ENCODE measurements around the gene AMIGO3. TPM values are rescaled to one million over a fixed set of nuclear protein-coding genes. Genes with fewer than 3 reads are reported as not detected.
"Not testable (repeated sequence)": the region's sequence is repeated elsewhere in the genome, so short reads cannot be mapped to it uniquely, and the experiment has no call there.

Gene AMIGO3
- total RNA-seq, 1 experiment from 2014 or later = not detected

DNA sequence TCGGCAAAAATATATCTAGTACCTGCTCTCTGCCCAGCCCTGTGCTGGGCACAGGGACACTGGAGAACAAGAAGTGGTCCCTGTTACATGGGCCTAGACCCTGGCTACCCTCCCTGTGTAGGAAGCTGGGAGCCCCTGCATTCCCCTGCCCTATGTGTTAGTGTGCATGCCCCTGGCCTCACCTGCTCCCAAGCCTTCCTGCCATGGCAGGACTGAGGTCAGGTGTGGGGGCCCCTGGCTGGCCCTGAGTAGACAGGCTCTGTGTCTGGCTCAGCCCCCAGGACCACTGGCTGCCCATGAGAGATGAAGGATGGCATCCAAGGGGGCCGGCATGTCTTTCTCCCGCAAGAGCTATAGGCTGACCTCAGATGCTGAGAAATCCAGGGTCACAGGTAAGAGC lies 28.6 kb downstream of the AMIGO3 start:
- H3K27ac Mint-ChIP-seq (ENCODE audit: unreplicated experiment); POLR2A ChIA-PET: not testable (repeated sequence)

DNA sequence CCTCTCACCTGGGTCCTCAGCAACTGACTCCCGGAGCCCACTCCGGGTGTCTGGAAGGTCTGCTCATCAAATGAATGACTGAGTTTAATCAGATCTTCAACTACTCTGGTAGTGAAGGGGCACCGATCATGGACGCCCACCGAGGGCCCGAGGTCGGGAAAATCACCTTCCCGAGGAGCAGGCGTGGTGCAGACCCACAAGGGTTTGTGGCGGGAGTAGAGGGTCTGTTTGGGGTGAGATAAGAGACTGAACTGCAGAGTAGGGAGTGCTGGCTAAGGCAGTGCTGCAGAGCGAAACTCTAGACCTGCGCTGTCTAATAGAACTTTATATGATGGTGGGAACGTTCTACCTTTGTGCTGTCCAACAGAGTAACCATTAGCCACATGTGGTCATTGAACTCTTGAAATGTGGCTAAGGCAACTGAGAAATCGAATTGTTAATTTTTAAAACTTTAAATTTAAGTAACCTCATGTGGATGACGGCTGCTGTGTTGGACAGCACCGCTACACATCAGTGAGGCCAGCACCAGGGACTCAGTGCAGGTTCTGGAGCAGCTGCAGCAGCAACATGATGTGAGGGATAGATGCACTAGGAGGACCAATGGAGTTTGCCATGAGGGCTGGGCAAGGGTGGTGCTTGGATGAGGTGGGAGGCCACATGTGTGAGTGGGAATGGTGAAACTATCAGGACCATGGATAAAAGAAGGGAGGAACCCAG lies 29.4 kb downstream of the AMIGO3 start:
- Mint-ChIP-seq H3K4me3 (ENCODE audit: unreplicated experiment) (peak overlapping the region; percentile 91), H3K27ac (ENCODE audit: unreplicated experiment) (peak overlapping the region; percentile 91), H3K36me3 (ENCODE audit: insufficient read depth, unreplicated experiment) (peaks cover 35% of the 10 kb centered on the region), H3K4me1 (ENCODE audit: low read depth, unreplicated experiment) (peaks cover 11% of the 10 kb centered on the region)
- H3K36me3 ChIP-seq (ENCODE audit: control insufficient read depth, insufficient read depth, low read length); H3K9me3 Mint-ChIP-seq (ENCODE audit: unreplicated experiment); intact Hi-C loops (cut with micrococcal nuclease; ENCODE audit: unreplicated experiment); DNase-seq; H3K4me1 ChIP-seq; H3K9me3 ChIP-seq; H3K27me3 ChIP-seq (replicated peaks; ENCODE audit: control insufficient read depth, insufficient read depth, low read length); POLR2A ChIA-PET; H3K27me3 Mint-ChIP-seq (ENCODE audit: insufficient read depth, unreplicated experiment); BruUV-seq (replicated peaks): not testable (repeated sequence)
- H3K4me3 ChIP-seq (ENCODE audit: low read depth, low read length) = peak overlapping the region; percentile 96
- CTCF ChIA-PET = interaction anchor here (0.6 kb wide), 1 partner anchor 150 kb away, joined by 3 read pairs; no protein-coding TSS in a partner anchor

More for the DNA sequence above, 28.6 kb downstream of the AMIGO3 start:
- H3K27me3 ChIP-seq (replicated peaks; ENCODE audit: control insufficient read depth, insufficient read depth, low read length); BruUV-seq (replicated peaks); H3K9me3 Mint-ChIP-seq (ENCODE audit: unreplicated experiment); DNase-seq; H3K4me3 ChIP-seq (ENCODE audit: low read depth, low read length); CTCF ChIA-PET; H3K36me3 ChIP-seq (ENCODE audit: control insufficient read depth, insufficient read depth, low read length); H3K4me1 ChIP-seq; intact Hi-C loops (cut with micrococcal nuclease; ENCODE audit: unreplicated experiment); H3K9me3 ChIP-seq; H3K27me3 Mint-ChIP-seq (ENCODE audit: insufficient read depth, unreplicated experiment): not testable (repeated sequence)
- H3K4me1 Mint-ChIP-seq (ENCODE audit: low read depth, unreplicated experiment) = peaks cover 11% of the 10 kb centered on the region
- peaks cover 27% of the 10 kb centered on the region for H3K36me3 Mint-ChIP-seq (ENCODE audit: insufficient read depth, unreplicated experiment)
- peak overlapping the region; percentile 91 for H3K4me3 Mint-ChIP-seq (ENCODE audit: unreplicated experiment)

DNA sequence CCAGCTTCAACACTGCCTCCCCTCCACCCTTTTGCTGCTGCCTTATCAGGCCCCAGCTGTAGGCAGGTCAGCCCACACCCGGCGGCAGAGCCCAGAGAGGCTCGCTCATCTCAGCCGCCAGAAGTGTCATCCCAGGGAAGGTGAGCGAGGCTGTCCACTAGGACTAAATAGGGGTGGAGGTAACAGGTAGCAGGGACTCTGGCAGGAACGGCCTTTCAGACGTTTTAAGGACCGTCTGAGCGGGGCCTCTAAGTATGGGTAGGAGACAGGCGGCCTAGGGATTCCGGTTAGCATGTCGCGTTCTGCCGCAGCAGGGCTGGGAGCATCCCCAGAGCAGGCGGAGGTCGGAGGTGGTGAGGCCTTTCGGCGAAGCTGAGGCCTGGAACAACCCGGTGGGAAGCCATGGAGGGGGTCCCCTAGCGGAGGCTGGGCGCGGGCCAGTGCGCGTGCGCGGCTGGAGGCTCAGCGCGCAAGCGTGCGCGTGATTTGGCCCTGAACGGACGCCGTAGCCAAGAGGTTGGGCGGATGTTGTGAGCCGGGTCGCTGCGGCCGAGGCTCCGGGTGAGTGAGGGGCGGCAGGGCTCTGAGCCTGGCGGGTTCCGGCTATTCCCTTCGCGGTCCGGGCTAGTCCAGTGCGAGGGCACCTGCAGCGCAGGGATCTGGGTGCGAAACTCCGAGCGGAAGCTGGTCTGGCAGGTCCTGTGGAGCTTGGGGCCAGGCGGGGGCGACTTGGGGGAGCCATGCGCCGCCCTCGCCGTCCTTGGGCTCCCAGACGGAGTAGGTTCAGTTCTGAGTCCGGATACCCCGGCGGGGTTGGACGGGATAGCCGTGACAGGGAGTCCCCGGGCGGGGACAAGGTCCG lies 30.2 kb downstream of the AMIGO3 start, which contains the start of the genes MST1 and RNF123:
Gene MST1, minus strand, starts transcription at position 429 of the 862 bp plus-strand sequence. CDS start 783 bp downstream, outside the sequence.
Gene RNF123, plus strand, starts transcription at position 512 of the 862 bp plus-strand sequence. CDS start 1,609 bp downstream, outside the sequence.
- Histone ChIP-seq H3K4me1 (peaks cover 9% of the 10 kb centered on the region; the same call in 1 of the 2 replicates), H3K4me3 (ENCODE audit: low read depth, low read length) (peak within 1 kb of the TSS; percentile 96), H3K27me3 (replicated peaks; ENCODE audit: control insufficient read depth, insufficient read depth, low read length) (no peaks in the 10 kb centered on the region), H3K36me3 (ENCODE audit: control insufficient read depth, insufficient read depth, low read length) (no peaks in the 10 kb centered on the region), H3K9me3 (no peaks in the 10 kb centered on the region)
- CTCF ChIA-PET = interaction anchor here (0.6 kb wide), 1 partner anchor 150 kb away, joined by 3 read pairs; no protein-coding TSS in a partner anchor
- Mint-ChIP-seq H3K4me3 (ENCODE audit: unreplicated experiment) (peak within 1 kb of the TSS; percentile 91), H3K36me3 (ENCODE audit: insufficient read depth, unreplicated experiment) (peaks cover 40% of the 10 kb centered on the region), H3K27me3 (ENCODE audit: insufficient read depth, unreplicated experiment) (no peaks in the 10 kb centered on the region), H3K9me3 (ENCODE audit: unreplicated experiment) (no peaks in the 10 kb centered on the region), H3K4me1 (ENCODE audit: low read depth, unreplicated experiment) (peaks cover 11% of the 10 kb centered on the region), H3K27ac (ENCODE audit: unreplicated experiment) (peak within 1 kb of the TSS; percentile 91)
- TF ChIP-seq, protein P1, sequence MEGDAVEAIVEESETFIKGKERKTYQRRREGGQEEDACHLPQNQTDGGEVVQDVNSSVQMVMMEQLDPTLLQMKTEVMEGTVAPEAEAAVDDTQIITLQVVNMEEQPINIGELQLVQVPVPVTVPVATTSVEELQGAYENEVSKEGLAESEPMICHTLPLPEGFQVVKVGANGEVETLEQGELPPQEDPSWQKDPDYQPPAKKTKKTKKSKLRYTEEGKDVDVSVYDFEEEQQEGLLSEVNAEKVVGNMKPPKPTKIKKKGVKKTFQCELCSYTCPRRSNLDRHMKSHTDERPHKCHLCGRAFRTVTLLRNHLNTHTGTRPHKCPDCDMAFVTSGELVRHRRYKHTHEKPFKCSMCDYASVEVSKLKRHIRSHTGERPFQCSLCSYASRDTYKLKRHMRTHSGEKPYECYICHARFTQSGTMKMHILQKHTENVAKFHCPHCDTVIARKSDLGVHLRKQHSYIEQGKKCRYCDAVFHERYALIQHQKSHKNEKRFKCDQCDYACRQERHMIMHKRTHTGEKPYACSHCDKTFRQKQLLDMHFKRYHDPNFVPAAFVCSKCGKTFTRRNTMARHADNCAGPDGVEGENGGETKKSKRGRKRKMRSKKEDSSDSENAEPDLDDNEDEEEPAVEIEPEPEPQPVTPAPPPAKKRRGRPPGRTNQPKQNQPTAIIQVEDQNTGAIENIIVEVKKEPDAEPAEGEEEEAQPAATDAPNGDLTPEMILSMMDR (IDR thresholded peaks at IDR 0.05; ENCODE audit: insufficient read depth in 1 of 2, low read depth in 1 of 2, low read length in 1 of 2, severe bottlenecking in 1 of 2, unreplicated experiment in 1 of 2) = peak; percentile 20 to 45
- POLR2A ChIA-PET = no interaction called here
- intact Hi-C loops (cut with micrococcal nuclease; ENCODE audit: unreplicated experiment) = no loop called here
- TSS peak; percentile 62 for BruUV-seq (replicated peaks)
- peak; percentile 90 to 94 for DNase-seq

DNA sequence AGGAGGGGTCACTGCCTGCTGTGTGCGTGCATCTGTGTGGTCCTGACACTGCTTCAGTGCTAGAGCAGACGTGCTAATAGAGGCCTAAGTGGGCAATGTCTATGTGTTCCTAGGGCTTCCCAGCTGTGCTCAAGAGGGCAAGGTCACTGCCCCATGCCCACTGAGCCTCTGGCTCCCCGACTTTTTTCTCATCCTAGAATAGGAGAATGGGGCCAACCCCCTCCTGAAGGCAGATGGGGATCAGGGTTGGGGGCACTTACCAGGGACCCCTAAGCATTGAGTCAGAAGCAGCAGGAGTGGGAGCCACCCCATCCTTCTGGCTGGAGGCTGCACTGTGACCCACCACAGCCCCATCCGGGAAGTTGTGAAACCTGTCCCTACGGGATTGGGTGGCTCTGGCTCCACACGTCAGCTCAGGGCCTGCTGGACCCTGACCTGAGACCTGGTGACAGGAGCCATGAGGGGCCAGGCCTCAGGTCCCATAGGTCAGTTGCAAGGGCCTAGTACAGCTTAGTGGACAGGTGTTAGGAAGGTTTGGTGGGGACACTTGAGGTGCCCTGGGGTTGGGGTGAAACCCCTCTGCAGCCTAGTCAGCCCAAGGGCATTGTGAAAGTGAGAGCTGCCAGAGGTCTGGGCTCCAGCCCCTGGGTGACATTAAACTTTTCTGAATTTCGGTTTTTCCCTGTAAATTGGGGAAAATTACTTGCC lies 31.0 kb downstream of the AMIGO3 start:
- H3K4me3 ChIP-seq (ENCODE audit: low read depth, low read length) = peak overlapping the region; percentile 96
- peaks cover 11% of the 10 kb centered on the region for H3K4me1 Mint-ChIP-seq (ENCODE audit: low read depth, unreplicated experiment)
- peak overlapping the region; percentile 91 for H3K27ac Mint-ChIP-seq (ENCODE audit: unreplicated experiment)
- H3K4me3 Mint-ChIP-seq (ENCODE audit: unreplicated experiment) = peak overlapping the region; percentile 91
- H3K27me3 Mint-ChIP-seq (ENCODE audit: insufficient read depth, unreplicated experiment); intact Hi-C loops (cut with micrococcal nuclease; ENCODE audit: unreplicated experiment); H3K36me3 ChIP-seq (ENCODE audit: control insufficient read depth, insufficient read depth, low read length); BruUV-seq (replicated peaks); H3K4me1 ChIP-seq; H3K9me3 ChIP-seq; CTCF ChIA-PET; H3K27me3 ChIP-seq (replicated peaks; ENCODE audit: control insufficient read depth, insufficient read depth, low read length); H3K9me3 Mint-ChIP-seq (ENCODE audit: unreplicated experiment): not testable (repeated sequence)
- H3K36me3 Mint-ChIP-seq (ENCODE audit: insufficient read depth, unreplicated experiment) = peaks cover 48% of the 10 kb centered on the region
- POLR2A ChIA-PET = interaction anchor here (0.6 kb wide), 1 partner anchor 101 kb away, joined by 3 read pairs; no protein-coding TSS in a partner anchor
- DNase-seq = peak; percentile 48 to 75

DNA sequence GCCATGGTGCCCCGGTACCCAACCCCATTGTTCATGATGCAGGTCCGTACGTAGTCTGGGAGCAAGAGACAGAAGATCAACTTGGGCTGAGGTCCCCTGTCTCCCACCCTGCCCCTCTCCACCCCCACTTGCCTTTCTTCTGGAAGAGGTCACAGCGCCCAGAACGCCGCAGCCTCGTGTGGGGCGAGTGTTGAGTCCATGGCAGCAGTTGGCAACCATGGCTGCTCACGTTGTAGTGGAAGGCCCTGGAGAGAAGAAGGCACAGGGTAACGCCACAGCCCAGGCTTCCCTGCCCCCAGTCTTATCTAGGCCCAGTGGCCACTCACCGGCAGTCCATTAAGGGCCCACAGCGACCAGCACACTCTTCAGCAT lies 32.1 kb downstream of the AMIGO3 start:
- H3K4me1 ChIP-seq; CTCF ChIA-PET; intact Hi-C loops (cut with micrococcal nuclease; ENCODE audit: unreplicated experiment); H3K9me3 ChIP-seq; H3K27me3 Mint-ChIP-seq (ENCODE audit: insufficient read depth, unreplicated experiment); H3K36me3 ChIP-seq (ENCODE audit: control insufficient read depth, insufficient read depth, low read length); H3K9me3 Mint-ChIP-seq (ENCODE audit: unreplicated experiment); DNase-seq; H3K4me3 ChIP-seq (ENCODE audit: low read depth, low read length); BruUV-seq (replicated peaks); H3K27ac Mint-ChIP-seq (ENCODE audit: unreplicated experiment); H3K27me3 ChIP-seq (replicated peaks; ENCODE audit: control insufficient read depth, insufficient read depth, low read length); POLR2A ChIA-PET: not testable (repeated sequence)
- Mint-ChIP-seq H3K4me1 (ENCODE audit: low read depth, unreplicated experiment) (peaks cover 11% of the 10 kb centered on the region), H3K4me3 (ENCODE audit: unreplicated experiment) (peak overlapping the region; percentile 35), H3K36me3 (ENCODE audit: insufficient read depth, unreplicated experiment) (peaks cover 59% of the 10 kb centered on the region)

Data from Caco-2 (cell line).